Measurements from ENCODE around the gene GRID1. TPM values are rescaled to one million over a fixed set of nuclear protein-coding genes. Genes with fewer than 3 reads are reported as not detected.

GRID1 gene
- total RNA-seq, 4 donors from 2014 or later = 0.35 to 10.7 (median 1.3) TPM

GRCh38 chr10:86401588-86402282 is 35.1 kb upstream of the GRID1 start:
- TF ChIP-seq CTCF (IDR thresholded peaks at IDR 0.05) (no peak), POLR2A (IDR thresholded peaks at IDR 0.05) (no peak)
- no peaks in the 10 kb centered on the region for H3K27me3 ChIP-seq
- peak overlapping the region; percentile 79 to 98 (median 89) for H3K27ac ChIP-seq
- peak in 2 of 3 donors; percentile 60 to 71 for DNase-seq
- no peaks in the 10 kb centered on the region for H3K9me3 ChIP-seq
- H3K4me1 ChIP-seq = peaks cover 0 to 27% (median 5%) of the 10 kb centered on the region in 4 donors
- peak overlapping the region; percentile 65 to 78 (median 73) for H3K4me3 ChIP-seq
- no peaks in the 10 kb centered on the region for H3K36me3 ChIP-seq

- Histone ChIP-seq H3K36me3 (no peaks in the 10 kb centered on the region), H3K27me3 (no peaks in the 10 kb centered on the region), H3K4me3 (peak overlapping the region; percentile 65 to 78 (median 73)), H3K27ac (peak overlapping the region; percentile 79 to 98 (median 89)), H3K4me1 (peaks cover 0 to 27% (median 5%) of the 10 kb centered on the region in 4 donors), H3K9me3 (no peaks in the 10 kb centered on the region)
- peak; percentile 60 to 83 (median 81) for DNase-seq
- TF ChIP-seq POLR2A (IDR thresholded peaks at IDR 0.05) (peak; percentile 46 to 48), CTCF (IDR thresholded peaks at IDR 0.05) (peak in 1 of 6 experiments; percentile 14)
Measured at GRCh38 chr10:86400705-86401587, 34.4 kb upstream of the GRID1 start.

- Histone ChIP-seq H3K9me3 (no peaks in the 10 kb centered on the region), H3K4me1 (peaks cover 0 to 27% (median 5%) of the 10 kb centered on the region in 4 donors), H3K27me3 (no peaks in the 10 kb centered on the region), H3K36me3 (no peaks in the 10 kb centered on the region), H3K4me3 (peak overlapping the region; percentile 65 to 78 (median 73)), H3K27ac (peak overlapping the region; percentile 79 to 98 (median 89))
- TF ChIP-seq POLR2A (IDR thresholded peaks at IDR 0.05) (peak; percentile 36 to 48), CTCF (IDR thresholded peaks at IDR 0.05) (peak; percentile 87 to 97 (median 95))
- DNase-seq = peak; percentile 95 to 98 (median 97)
Measured at GRCh38 chr10:86399879-86400704, 33.5 kb upstream of the GRID1 start.

GRCh38 chr10:86399514-86399878 is 32.9 kb upstream of the GRID1 start:
- DNase-seq = no peak
- peak overlapping the region; percentile 79 to 98 (median 89) for H3K27ac ChIP-seq

More at GRCh38 chr10:86399514-86399878, 32.9 kb upstream of the GRID1 start:
- Histone ChIP-seq H3K27me3 (no peaks in the 10 kb centered on the region), H3K4me3 (peak overlapping the region in 2 of 4 donors; percentile 69 to 78), H3K4me1 (peaks cover 0 to 27% (median 5%) of the 10 kb centered on the region in 4 donors), H3K9me3 (no peaks in the 10 kb centered on the region), H3K36me3 (no peaks in the 10 kb centered on the region)
- no peak for TF ChIP-seq POLR2A (IDR thresholded peaks at IDR 0.05)
- TF ChIP-seq CTCF (IDR thresholded peaks at IDR 0.05) = no peak

Data from Peyer's patch (tissue), 4 donors.